Cardiac muscle cell (in vitro differentiated cells and primary cell): ENCODE results near the gene POFUT2. TPM values are rescaled to one million over a fixed set of nuclear protein-coding genes. Genes with fewer than 3 reads are reported as not detected.

Source experiments
- DNase-seq, 2 donors: peaks; one replicate each; pipeline versions ENCODE4 v3.0.0 to v3.0.0-alpha.2; 2010 to 2017; ENCODE audit warnings: low read depth in 1 of 2, low spot score in 1 of 2
- H3K27ac ChIP-seq: fragments of 200-600 bp; sonication (generic); 2 replicates; pipeline ENCODE4 v1.5.1; 2016
- H3K27me3 ChIP-seq: fragments of 200-600 bp; sonication (generic); 2 replicates; pipeline ENCODE4 v1.6.0; 2016; ENCODE audit warnings: control low read depth
- H3K36me3 ChIP-seq: fragments of 200-600 bp; sonication (generic); 2 replicates; pipeline ENCODE4 v1.5.1; 2016; ENCODE audit warnings: control low read depth
- H3K4me1 ChIP-seq: fragments of 200-600 bp; sonication (generic); 2 replicates; pipeline ENCODE4 v1.8.1; 2017; ENCODE audit warnings: low read depth, mild to moderate bottlenecking, mixed run types
- H3K4me3 ChIP-seq: fragments of 200-600 bp; sonication (generic); 2 replicates; pipeline ENCODE4 v1.5.1; 2016; ENCODE audit warnings: mild to moderate bottlenecking
- H3K9me3 ChIP-seq: fragments of 200-600 bp; sonication (generic); 2 replicates; pipeline ENCODE4 v1.5.1; 2017; ENCODE audit warnings: low read depth, mild to moderate bottlenecking, control low read depth
- polyA plus RNA-seq: library from polyadenylated mRNA; unstranded; fragments of >200 nt; fragmentation: Nextera tagmentation; extraction: Ambion mirVana; gene quantifications from 2 replicates; pipeline ENCODE4 v1.2.1, GENCODE V29; 2016
- total RNA-seq: library from RNA; depleted of rRNA; stranded (reverse); fragments of >200 nt; gene quantifications from 2 replicates; pipeline ENCODE4 v1.2.3, GENCODE V29; 2016
- TF ChIP-seq, protein P1 (sequence below): IDR thresholded peaks from 2 replicates; pipeline ENCODE4 v1.5.1; 2012; ENCODE audit warnings: low read depth, mild to moderate bottlenecking, low read length

Gene POFUT2
- total and polyA plus RNA-seq, 2 experiments from 2014 or later = 46.1 to 46.8 TPM

DNA sequence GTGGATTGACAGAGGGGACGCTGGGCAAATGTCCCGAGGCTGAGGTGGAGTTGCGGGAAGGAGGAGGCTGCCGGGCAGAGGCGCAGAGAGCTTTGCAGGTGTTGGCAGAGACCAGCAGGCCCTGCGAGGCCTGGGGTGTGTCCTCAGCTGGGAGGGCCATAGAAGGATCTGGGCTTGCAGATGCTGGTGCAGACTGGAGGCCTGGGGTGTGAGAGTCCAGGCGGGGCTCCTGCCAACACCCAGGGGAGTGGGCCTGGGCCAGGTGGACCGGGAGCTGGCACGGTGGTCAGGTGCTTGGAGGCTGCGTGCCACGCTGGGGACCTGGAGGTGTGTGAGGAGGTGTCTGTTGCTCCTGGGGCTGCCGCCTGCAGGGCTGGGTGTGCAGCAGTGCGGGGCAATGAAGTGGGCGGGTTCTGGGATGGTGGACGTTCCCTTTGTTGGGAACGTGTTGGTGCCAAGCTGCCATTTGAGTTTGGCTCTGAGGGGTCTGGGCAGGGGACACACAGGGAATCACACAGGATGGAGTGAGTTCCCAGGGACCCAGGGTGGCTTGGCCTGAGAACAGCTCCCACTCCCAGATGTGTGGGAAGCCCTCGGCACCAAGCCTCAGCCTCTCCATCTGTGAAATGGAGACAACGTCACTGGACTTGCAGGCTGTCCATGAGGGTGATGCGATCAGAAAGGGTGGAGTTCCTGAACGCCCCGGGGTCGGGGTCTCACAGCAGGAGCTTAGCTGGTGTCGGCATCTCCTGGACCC is 39.9 kb upstream of the POFUT2 start:
- DNase-seq = no peak
- peaks cover 24% of the 10 kb centered on the region for H3K4me1 ChIP-seq
- H3K27me3 ChIP-seq = no peaks in the 10 kb centered on the region
- H3K27ac ChIP-seq = no peak overlapping the region
- no peaks in the 10 kb centered on the region for H3K9me3 ChIP-seq
- no peaks in the 10 kb centered on the region for H3K36me3 ChIP-seq
- TF ChIP-seq, protein P1, sequence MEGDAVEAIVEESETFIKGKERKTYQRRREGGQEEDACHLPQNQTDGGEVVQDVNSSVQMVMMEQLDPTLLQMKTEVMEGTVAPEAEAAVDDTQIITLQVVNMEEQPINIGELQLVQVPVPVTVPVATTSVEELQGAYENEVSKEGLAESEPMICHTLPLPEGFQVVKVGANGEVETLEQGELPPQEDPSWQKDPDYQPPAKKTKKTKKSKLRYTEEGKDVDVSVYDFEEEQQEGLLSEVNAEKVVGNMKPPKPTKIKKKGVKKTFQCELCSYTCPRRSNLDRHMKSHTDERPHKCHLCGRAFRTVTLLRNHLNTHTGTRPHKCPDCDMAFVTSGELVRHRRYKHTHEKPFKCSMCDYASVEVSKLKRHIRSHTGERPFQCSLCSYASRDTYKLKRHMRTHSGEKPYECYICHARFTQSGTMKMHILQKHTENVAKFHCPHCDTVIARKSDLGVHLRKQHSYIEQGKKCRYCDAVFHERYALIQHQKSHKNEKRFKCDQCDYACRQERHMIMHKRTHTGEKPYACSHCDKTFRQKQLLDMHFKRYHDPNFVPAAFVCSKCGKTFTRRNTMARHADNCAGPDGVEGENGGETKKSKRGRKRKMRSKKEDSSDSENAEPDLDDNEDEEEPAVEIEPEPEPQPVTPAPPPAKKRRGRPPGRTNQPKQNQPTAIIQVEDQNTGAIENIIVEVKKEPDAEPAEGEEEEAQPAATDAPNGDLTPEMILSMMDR = no peak
- no peak overlapping the region for H3K4me3 ChIP-seq

DNA sequence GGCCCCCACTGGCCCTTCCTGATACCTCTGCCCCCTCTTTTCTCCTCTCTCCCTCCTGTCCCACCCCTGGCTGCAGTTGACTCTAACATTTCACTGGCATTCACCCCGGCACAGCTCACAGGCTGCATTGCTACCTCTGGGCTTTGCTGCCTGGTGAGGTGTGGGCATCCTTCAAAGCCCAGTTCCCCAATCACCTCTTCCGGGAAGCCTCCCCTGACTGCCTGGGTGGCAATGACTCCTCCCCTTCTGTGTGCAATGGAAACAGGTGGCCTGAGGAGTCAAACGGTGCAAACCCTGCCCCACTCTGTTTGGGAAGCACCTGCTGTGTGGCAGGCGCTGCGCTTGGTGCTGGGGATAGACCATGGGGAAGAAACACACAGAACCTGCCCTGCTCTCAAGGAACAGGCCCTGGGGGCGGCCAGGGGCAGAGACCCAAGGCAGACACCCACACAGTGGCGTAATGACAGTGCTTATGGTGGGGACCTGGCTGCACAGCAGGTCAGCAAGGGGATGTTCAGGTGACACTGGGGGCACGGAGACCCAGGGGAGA is 39.3 kb upstream of the POFUT2 start:
- no peaks in the 10 kb centered on the region for H3K27me3 ChIP-seq
- H3K36me3 ChIP-seq = no peaks in the 10 kb centered on the region
- TF ChIP-seq, protein P1 = no peak
- H3K4me1 ChIP-seq = peaks cover 21% of the 10 kb centered on the region
- no peak overlapping the region for H3K4me3 ChIP-seq
- no peak for DNase-seq
- no peaks in the 10 kb centered on the region for H3K9me3 ChIP-seq
- no peak overlapping the region for H3K27ac ChIP-seq

DNA sequence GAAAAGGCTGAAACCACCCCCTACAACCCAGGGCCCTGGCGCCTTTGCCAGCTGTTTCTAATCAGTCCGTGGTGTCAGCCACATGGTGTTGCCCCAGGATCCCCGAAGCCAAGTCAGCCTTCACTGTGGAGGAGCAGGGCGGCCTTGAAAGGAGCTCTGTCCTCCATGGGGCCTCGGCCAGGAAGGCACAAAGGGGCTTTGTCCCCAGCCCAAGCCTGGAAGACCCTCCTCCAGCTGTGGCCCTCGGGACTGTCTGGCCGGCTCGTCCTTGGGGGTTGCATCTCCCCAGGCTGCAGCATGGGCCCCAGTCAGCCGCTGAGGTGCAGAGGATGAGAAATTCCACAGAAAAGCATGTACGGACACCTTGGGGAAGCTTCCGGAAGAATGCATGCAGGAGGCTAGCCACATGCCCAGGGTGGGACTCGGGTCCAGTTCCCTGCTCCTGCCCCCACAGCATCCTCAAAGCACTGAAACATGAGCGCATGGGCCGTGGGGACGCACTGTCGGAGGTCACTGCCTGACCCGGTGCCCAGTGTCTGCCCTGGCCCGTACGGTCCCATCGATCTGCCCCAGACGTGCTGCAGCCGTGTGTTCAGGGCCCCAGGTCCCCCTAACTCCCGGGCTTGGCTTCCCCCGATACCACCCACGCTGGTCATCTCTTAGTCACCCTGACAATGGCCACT is 38.6 kb upstream of the POFUT2 start:
- TF ChIP-seq, protein P1 = no peak
- peak in 1 of 2 donors; percentile 68 for DNase-seq

DNA sequence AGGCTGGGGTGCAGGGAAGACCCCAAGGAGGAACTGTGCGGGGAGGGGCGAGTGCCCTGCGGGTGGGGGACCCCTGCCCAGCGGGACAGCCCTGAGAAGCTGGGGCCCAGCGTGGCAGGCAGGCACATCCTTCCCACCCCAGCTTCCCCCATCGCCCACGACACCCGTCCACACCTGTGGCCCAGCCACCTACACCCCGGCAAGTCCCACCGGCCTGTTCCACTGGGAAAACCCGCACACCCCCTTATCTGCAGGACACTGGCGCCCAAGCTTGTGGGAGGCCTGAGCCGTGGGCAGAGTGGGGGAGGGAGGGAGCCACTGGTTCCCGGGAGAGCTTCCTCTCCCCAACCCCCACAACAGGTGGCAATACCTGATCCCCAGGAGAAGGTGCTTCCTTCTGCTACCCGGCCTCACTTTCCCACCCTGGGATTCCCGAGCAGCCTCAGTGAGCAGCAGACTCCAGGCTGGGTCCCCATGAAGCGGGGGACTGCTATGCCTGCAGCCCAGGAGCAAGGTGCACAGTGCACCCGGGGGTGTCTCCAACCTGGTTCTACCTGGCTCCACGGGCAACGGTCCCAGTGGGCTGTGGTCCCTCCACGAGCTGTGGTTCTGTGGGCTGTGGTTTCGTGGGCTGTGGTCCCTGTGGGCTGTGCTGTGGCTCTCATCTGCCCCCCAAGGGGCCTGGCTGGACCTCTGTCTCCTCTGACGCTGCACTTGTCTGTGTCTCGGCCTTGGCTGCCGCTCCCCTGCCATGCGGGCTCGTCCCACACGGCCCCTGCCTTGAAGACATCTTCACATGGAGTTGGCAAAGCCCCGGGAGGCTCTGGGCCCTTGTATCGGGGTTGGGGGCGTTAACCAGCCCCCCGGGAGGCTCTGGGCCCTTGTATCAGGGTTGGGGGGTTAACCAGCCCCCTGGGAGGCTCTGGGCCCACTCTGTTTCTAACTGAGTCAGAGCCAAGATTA is 37.8 kb upstream of the POFUT2 start:
- H3K9me3 ChIP-seq = no peaks in the 10 kb centered on the region
- H3K27ac ChIP-seq = no peak overlapping the region
- H3K4me3 ChIP-seq = no peak overlapping the region
- H3K27me3 ChIP-seq = no peaks in the 10 kb centered on the region
- H3K4me1 ChIP-seq = peaks cover 7% of the 10 kb centered on the region
- DNase-seq = no peak
- no peaks in the 10 kb centered on the region for H3K36me3 ChIP-seq
- TF ChIP-seq, protein P1 = no peak

More for the DNA sequence above, 38.6 kb upstream of the POFUT2 start:
- Histone ChIP-seq H3K27me3 (no peaks in the 10 kb centered on the region), H3K9me3 (no peaks in the 10 kb centered on the region), H3K4me3 (no peak overlapping the region), H3K36me3 (no peaks in the 10 kb centered on the region), H3K4me1 (peaks cover 14% of the 10 kb centered on the region), H3K27ac (no peak overlapping the region)
